Muscle layer of colon (tissue), 2 donors: ENCODE measurements around the gene TRAF3.

Source experiments
- H3K27ac ChIP-seq: one replicate; pipeline ENCODE4 v1.7.0; 2013; ENCODE audit warnings: low read depth, mild to moderate bottlenecking, low read length, moderate library complexity
- H3K27me3 ChIP-seq, 2 donors: one replicate each; pipeline ENCODE4 v1.7.0; 2013; ENCODE audit warnings: low read length in 2 of 2, mild to moderate bottlenecking in 2 of 2; ENCODE audit not compliant: insufficient read depth in 2 of 2, control insufficient read depth in 1 of 2
- H3K36me3 ChIP-seq: one replicate; pipeline ENCODE4 v1.7.0; 2013; ENCODE audit warnings: mild to moderate bottlenecking, low read length; ENCODE audit not compliant: insufficient read depth
- H3K4me1 ChIP-seq: one replicate; pipeline ENCODE4 v1.7.0; 2013; ENCODE audit warnings: mild to moderate bottlenecking, low read length; ENCODE audit not compliant: insufficient read depth
- H3K4me3 ChIP-seq, 2 donors: one replicate each; pipeline ENCODE4 v1.7.0; 2013; ENCODE audit warnings: low read length in 2 of 2, low read depth in 1 of 2, mild to moderate bottlenecking in 1 of 2, moderate library complexity in 1 of 2
- H3K9ac ChIP-seq: one replicate; pipeline ENCODE4 v1.7.0; 2013; ENCODE audit warnings: low read length
- H3K9me3 ChIP-seq: one replicate; pipeline ENCODE4 v1.7.0; 2013; ENCODE audit warnings: mild to moderate bottlenecking, low read length
- donor health status: abdominal sarcoma.
- donor health status: Adenocarcinoma of cecum.

TRAF3 gene

DNA sequence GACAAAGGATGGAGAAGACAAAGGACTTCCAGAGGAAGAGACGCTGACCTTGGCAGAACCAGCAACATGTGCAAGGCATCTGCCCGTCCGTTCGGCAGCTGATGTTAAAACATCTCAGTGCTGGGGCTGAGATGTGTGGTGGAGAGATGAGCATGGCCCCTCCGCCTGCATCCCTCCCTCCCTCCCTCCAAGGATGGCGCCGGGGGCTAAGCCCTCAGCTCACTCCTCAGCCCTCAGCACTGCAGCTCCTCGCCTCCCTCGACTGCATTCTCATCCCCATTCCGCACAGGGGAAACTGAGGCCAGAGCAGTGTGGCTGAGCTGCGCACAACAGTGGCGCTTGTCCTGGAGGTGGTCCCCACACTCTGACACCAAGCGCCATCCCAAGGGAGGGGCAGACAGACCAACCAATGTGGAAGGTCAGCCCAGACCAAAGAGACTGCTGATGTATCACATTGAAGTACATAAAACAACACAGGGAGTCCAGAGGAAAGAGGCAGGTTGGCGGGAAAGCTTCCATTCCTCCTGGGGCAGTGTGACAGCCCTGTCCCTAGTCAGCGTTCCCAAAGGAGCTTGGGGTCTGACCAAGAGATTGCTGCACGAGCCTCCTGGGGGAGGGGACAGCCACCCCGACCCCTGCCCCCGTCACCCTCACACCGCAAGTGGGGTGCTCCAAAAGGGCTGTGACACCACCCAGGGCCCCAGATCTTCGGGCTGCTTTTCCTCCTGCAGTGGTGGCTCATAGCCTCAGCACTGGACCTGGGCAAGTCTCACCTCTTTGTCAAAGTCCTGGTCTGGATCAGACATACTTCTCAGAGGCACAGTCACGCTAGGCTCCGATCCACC is 160.3 kb downstream of the TRAF3 start:
- Histone ChIP-seq H3K9ac (no peak overlapping the region), H3K36me3 (peaks cover 29% of the 10 kb centered on the region), H3K4me1 (no peaks in the 10 kb centered on the region), H3K4me3 (no peak overlapping the region), H3K27ac (no peak overlapping the region), H3K9me3 (no peaks in the 10 kb centered on the region), H3K27me3 (no peaks in the 10 kb centered on the region)

GRCh38 chr14:102938191-102938590 is 160.9 kb downstream of the TRAF3 start:
- Histone ChIP-seq H3K27ac (no peak overlapping the region), H3K4me1 (no peaks in the 10 kb centered on the region), H3K36me3 (peaks cover 29% of the 10 kb centered on the region), H3K4me3 (no peak overlapping the region), H3K9ac (no peak overlapping the region), H3K27me3 (no peaks in the 10 kb centered on the region), H3K9me3 (no peaks in the 10 kb centered on the region)

DNA sequence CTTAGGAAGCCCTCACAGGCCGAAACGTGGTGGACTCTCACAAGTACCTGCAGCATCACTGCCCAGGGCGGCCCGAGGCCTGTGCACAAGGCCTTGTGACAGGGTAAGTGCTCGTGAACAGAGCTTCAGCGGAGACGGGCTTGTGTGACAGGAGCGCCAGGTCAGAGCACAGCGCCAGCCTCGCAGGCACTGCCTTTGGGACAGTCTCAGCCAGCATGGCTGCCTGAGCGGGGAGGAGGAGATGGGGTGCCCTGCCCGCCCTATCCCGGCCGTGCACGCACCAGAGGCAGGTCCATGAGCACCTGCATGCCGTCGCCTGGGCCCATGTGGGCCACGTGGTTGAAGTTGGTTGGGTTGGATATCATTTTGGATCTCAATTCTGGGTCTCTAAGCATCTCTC is 162.1 kb downstream of the TRAF3 start:
- Histone ChIP-seq H3K27ac (no peak overlapping the region), H3K9me3 (no peaks in the 10 kb centered on the region), H3K4me1 (no peaks in the 10 kb centered on the region), H3K36me3 (peaks cover 40% of the 10 kb centered on the region), H3K4me3 (no peak overlapping the region), H3K27me3 (no peaks in the 10 kb centered on the region), H3K9ac (no peak overlapping the region)

DNA sequence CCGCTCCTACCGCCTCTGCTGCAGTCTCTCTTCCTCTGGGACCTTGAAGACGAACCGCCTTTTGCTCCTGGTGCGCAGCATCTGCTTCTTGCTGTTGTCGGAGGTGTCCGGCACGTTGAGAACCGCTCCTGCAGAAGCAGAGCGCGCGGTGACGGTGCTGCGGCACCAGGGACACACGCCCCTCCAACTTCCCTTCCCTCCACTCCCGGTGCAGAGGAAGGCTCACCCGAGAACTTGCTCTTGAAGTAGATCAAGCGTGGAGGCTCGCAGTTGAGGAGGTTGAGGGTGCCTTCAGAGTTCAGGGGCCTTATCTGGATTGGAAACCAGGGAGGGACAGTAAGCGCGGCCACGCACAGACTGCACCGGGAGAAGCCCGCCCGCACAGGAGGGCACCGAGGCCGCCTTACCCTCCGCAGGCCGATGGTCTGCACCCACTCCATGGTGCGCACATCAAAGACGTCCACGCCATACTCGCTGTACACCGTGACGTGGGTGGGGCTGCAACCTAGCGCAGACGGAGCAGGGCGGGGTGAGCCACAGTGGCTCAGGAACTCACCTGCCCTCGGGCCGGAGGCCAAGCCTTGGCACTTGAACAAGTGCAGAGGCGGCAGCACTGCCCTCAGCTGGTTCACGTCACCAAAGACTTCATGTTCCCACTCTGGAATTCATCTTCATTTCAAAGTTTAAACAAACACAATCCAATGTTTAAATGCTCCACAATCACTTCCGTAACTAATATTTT is 162.7 kb downstream of the TRAF3 start:
- Histone ChIP-seq H3K4me3 (no peak overlapping the region), H3K27ac (no peak overlapping the region), H3K36me3 (peaks cover 45% of the 10 kb centered on the region), H3K9me3 (no peaks in the 10 kb centered on the region), H3K4me1 (no peaks in the 10 kb centered on the region), H3K9ac (no peak overlapping the region), H3K27me3 (no peaks in the 10 kb centered on the region)

DNA sequence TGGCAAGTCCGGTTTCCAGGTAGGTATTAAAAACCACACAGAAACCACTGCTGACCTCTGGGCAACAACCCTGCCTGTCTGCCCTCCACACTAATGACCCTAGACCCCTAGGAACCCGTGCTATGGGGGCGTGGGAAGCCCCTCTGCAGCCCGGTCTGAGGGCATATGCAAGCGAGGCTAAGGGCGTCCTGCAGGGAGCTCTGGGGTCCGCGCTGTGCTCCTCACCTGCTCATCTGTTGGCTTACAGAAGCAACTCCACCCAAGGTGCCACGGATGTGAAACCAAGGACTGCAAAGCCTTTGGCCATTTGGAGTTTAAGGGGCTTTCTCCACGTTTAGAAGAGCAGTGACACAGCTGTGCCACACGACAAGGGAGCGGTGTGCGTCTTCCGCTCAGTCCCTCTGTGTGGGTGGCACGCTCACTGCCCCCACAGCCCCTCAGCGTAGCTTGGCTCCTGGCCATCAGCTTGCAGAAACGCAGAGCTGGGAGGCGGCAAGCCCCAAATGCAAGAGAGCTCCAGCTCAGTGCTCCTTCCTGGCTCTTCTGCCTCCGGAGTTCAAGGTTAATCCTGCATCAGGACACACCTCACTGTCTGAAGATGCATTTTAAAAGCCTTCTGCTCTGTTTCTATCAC is 163.6 kb downstream of the TRAF3 start:
- H3K27ac ChIP-seq = no peak overlapping the region
- no peaks in the 10 kb centered on the region for H3K4me1 ChIP-seq
- no peak overlapping the region for H3K4me3 ChIP-seq
- H3K9me3 ChIP-seq = no peaks in the 10 kb centered on the region
- peaks cover 54% of the 10 kb centered on the region for H3K36me3 ChIP-seq
- H3K9ac ChIP-seq = no peak overlapping the region
- H3K27me3 ChIP-seq = no peaks in the 10 kb centered on the region

GRCh38 chr14:102941419-102942011 is 164.3 kb downstream of the TRAF3 start:
- no peaks in the 10 kb centered on the region for H3K9me3 ChIP-seq
- H3K27ac ChIP-seq = no peak overlapping the region
- H3K36me3 ChIP-seq = peaks cover 53% of the 10 kb centered on the region
- no peaks in the 10 kb centered on the region for H3K27me3 ChIP-seq
- H3K4me1 ChIP-seq = no peaks in the 10 kb centered on the region
- no peak overlapping the region for H3K9ac ChIP-seq
- H3K4me3 ChIP-seq = no peak overlapping the region

GRCh38 chr14:102942069-102942468 is 164.8 kb downstream of the TRAF3 start:
- Histone ChIP-seq H3K4me3 (no peak overlapping the region), H3K9me3 (no peaks in the 10 kb centered on the region), H3K27me3 (no peaks in the 10 kb centered on the region), H3K27ac (no peak overlapping the region), H3K9ac (no peak overlapping the region), H3K4me1 (no peaks in the 10 kb centered on the region), H3K36me3 (peaks cover 58% of the 10 kb centered on the region)

DNA sequence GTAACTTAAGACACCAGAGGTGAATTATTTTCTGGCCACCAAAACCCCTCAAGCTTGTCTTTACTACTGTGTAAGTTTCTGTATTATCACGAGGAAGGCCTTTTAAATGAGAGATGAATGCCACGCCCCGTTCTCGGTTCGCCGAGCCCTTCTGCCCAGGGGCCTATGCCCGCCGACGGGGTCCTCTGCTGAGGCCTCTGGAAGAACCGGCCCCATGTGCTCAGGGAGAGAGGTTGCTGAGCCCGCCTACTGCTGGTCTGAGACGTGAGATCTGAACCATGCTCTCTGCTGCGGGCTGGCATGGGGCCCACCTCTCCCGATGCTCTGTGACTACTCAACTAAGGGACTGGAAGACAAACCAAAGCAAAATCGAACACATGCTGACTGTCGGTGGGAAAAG is 166.2 kb downstream of the TRAF3 start:
- H3K27ac ChIP-seq = no peak overlapping the region
- no peaks in the 10 kb centered on the region for H3K27me3 ChIP-seq
- H3K9me3 ChIP-seq = no peaks in the 10 kb centered on the region
- no peak overlapping the region for H3K4me3 ChIP-seq
- no peak overlapping the region for H3K9ac ChIP-seq
- peaks cover 55% of the 10 kb centered on the region for H3K36me3 ChIP-seq
- no peaks in the 10 kb centered on the region for H3K4me1 ChIP-seq

DNA sequence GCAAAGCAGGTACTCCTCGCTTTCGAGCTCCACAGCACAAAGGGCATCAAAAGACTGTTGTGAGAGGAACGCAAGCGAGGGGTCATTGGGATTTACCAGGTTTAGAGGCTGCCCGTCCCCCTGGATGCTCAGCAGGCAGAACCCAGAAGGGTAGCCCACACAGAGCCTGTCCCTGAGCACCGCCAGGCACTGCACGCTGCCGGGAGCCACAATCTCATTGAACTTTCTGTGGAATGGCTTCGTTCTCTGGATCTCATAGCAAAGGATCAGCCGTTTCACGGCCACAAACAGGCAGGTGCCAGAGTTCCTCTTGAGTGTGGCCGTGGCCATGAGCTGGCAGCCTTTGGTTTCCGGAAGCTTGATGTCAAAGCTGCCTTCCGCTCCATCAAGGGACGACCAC is 166.7 kb downstream of the TRAF3 start:
- Histone ChIP-seq H3K9me3 (no peaks in the 10 kb centered on the region), H3K4me1 (peaks cover 2% of the 10 kb centered on the region), H3K27me3 (no peaks in the 10 kb centered on the region), H3K9ac (no peak overlapping the region), H3K36me3 (peaks cover 59% of the 10 kb centered on the region), H3K27ac (no peak overlapping the region), H3K4me3 (no peak overlapping the region)

- Histone ChIP-seq H3K9me3 (no peaks in the 10 kb centered on the region), H3K27me3 (no peaks in the 10 kb centered on the region), H3K4me3 (no peak overlapping the region), H3K9ac (no peak overlapping the region), H3K36me3 (peaks cover 58% of the 10 kb centered on the region), H3K27ac (no peak overlapping the region), H3K4me1 (peaks cover 8% of the 10 kb centered on the region)
Observed at GRCh38 chr14:102944448-102945330, 167.4 kb downstream of the TRAF3 start.
